Pulmonary artery endothelial cell (primary cell): ENCODE results near the gene AGRN. TPM values are rescaled to one million over a fixed set of nuclear protein-coding genes. Genes with fewer than 3 reads are reported as not detected.

Source experiments
- DNase-seq: peaks from one replicate; pipeline ENCODE4 v3.0.0-alpha.2; 2011; ENCODE audit warnings: low read depth, low spot score
- total RNA-seq: library from RNA; depleted of rRNA; stranded (reverse); fragments of >200 nt; gene quantifications from 2 replicates; pipeline ENCODE4 v1.2.3, GENCODE V29; 2014

Gene AGRN
- total RNA-seq, 1 donor from 2014 or later, result 88.2 TPM

- DNase-seq, result peak; percentile 26
Observed at GRCh38 chr1:1079408-1080121, 59.6 kb downstream of the AGRN start.

- DNase-seq, result no peak
Observed at GRCh38 chr1:1080122-1080757, 60.3 kb downstream of the AGRN start.

GRCh38 chr1:1080951-1081310 is 61.0 kb downstream of the AGRN start:
- DNase-seq, result no peak

- no peak for DNase-seq
Observed at GRCh38 chr1:1081311-1082238, 61.7 kb downstream of the AGRN start.

GRCh38 chr1:1082239-1082775 is 62.4 kb downstream of the AGRN start:
- DNase-seq, result no peak

GRCh38 chr1:1082776-1083415 is 63.0 kb downstream of the AGRN start:
- DNase-seq, result no peak

- no peak for DNase-seq
Observed at GRCh38 chr1:1083416-1084371, 63.8 kb downstream of the AGRN start.

- DNase-seq, result no peak
Observed at GRCh38 chr1:1084372-1085170, 64.7 kb downstream of the AGRN start.

- no peak for DNase-seq
Observed at GRCh38 chr1:1085171-1085841, 65.4 kb downstream of the AGRN start.

- no peak for DNase-seq
Observed at GRCh38 chr1:1085911-1086841, 66.3 kb downstream of the AGRN start.

- no peak for DNase-seq
Observed at GRCh38 chr1:1086911-1087341, 67.0 kb downstream of the AGRN start.

GRCh38 chr1:1087351-1088028 is 67.6 kb downstream of the AGRN start:
- no peak for DNase-seq

- DNase-seq, result no peak
Observed at GRCh38 chr1:1088029-1088800, 68.3 kb downstream of the AGRN start.

- DNase-seq, result no peak
Observed at GRCh38 chr1:1088801-1089680, 69.1 kb downstream of the AGRN start.

GRCh38 chr1:1089731-1090423 is 70.0 kb downstream of the AGRN start:
- no peak for DNase-seq
